RWPE2 (cell line): ENCODE results near the gene DLG4.

Experiments
- ATAC-seq: fragments of 200-7000 bp; cut with Tn5 transposase; 3 replicates; pipeline ENCODE4 v1.9.1; 2021; ENCODE audit warnings: low read depth
- DNase-seq: peaks from one replicate; pipeline ENCODE4 v3.0.0-alpha.2; 2020; ENCODE audit warnings: low spot score
- H3K27ac ChIP-seq: fragments of 450-650 bp; 2 replicates; pipeline ENCODE4 v1.5.1; 2017; ENCODE audit warnings: mild to moderate bottlenecking; ENCODE audit not compliant: poor library complexity, severe bottlenecking
- H3K27me3 ChIP-seq: fragments of 250-450 bp; sonication (Bioruptor Pico); 2 replicates; pipeline ENCODE4 v1.5.1; 2021; ENCODE audit warnings: mild to moderate bottlenecking, moderate library complexity; ENCODE audit not compliant: insufficient read depth, poor library complexity, severe bottlenecking
- H3K36me3 ChIP-seq: fragments of 250-450 bp; sonication (Bioruptor Pico); 2 replicates; pipeline ENCODE4 v1.5.1; 2020; ENCODE audit warnings: low read depth, mild to moderate bottlenecking, moderate library complexity
- H3K4me1 ChIP-seq: fragments of 250-450 bp; sonication (Bioruptor Pico); 2 replicates; pipeline ENCODE4 v1.5.1; 2021; ENCODE audit warnings: mild to moderate bottlenecking, moderate library complexity; ENCODE audit not compliant: insufficient read depth, poor library complexity, severe bottlenecking
- H3K4me3 ChIP-seq: fragments of 250-450 bp; sonication (Bioruptor Pico); 2 replicates; pipeline ENCODE4 v1.5.1; 2021; ENCODE audit warnings: mild to moderate bottlenecking, moderate library complexity; ENCODE audit not compliant: severe bottlenecking
- H3K9me3 ChIP-seq: fragments of 250-450 bp; sonication (Bioruptor Pico); 2 replicates; pipeline ENCODE4 v1.5.1; 2021; ENCODE audit warnings: mild to moderate bottlenecking, moderate library complexity; ENCODE audit not compliant: severe bottlenecking
- CTCF ChIP-seq: fragments of 450-650 bp; IDR thresholded peaks from one replicate; pipeline ENCODE4 v1.5.1; 2017; ENCODE audit warnings: mild to moderate bottlenecking, moderate library complexity; ENCODE audit not compliant: poor library complexity, severe bottlenecking

DLG4 gene

GRCh38 chr17:7156342-7156940 lies 63.2 kb downstream of the DLG4 start:
- no peaks in the 10 kb centered on the region for H3K27me3 ChIP-seq
- H3K27ac ChIP-seq = no peak overlapping the region
- DNase-seq (no peak), ATAC-seq (no peak)
- no peak overlapping the region for H3K4me3 ChIP-seq
- H3K36me3 ChIP-seq = no peaks in the 10 kb centered on the region
- no peak for TF ChIP-seq CTCF
- no peaks in the 10 kb centered on the region for H3K9me3 ChIP-seq
- H3K4me1 ChIP-seq = no peaks in the 10 kb centered on the region

- ATAC-seq (peak; percentile 64; the same call in 2 of the 3 replicates), DNase-seq (no peak)
Measured at GRCh38 chr17:7147772-7148171, 71.9 kb downstream of the DLG4 start.

GRCh38 chr17:7146115-7146514 lies 73.5 kb downstream of the DLG4 start:
- no peak overlapping the region for H3K4me3 ChIP-seq
- no peaks in the 10 kb centered on the region for H3K36me3 ChIP-seq
- H3K4me1 ChIP-seq = no peaks in the 10 kb centered on the region
- DNase-seq (no peak), ATAC-seq (no peak)
- no peaks in the 10 kb centered on the region for H3K9me3 ChIP-seq
- no peak for TF ChIP-seq CTCF
- H3K27me3 ChIP-seq = no peaks in the 10 kb centered on the region
- no peak overlapping the region for H3K27ac ChIP-seq

More at GRCh38 chr17:7147772-7148171, 71.9 kb downstream of the DLG4 start:
- TF ChIP-seq CTCF = peak; percentile 10
- Histone ChIP-seq H3K27me3 (no peaks in the 10 kb centered on the region), H3K27ac (no peak overlapping the region), H3K4me3 (no peak overlapping the region), H3K9me3 (no peaks in the 10 kb centered on the region), H3K4me1 (no peaks in the 10 kb centered on the region), H3K36me3 (no peaks in the 10 kb centered on the region)

- Histone ChIP-seq H3K27me3 (no peaks in the 10 kb centered on the region), H3K27ac (no peak overlapping the region), H3K36me3 (no peaks in the 10 kb centered on the region), H3K9me3 (no peaks in the 10 kb centered on the region), H3K4me1 (no peaks in the 10 kb centered on the region), H3K4me3 (no peak overlapping the region)
- no peak for ATAC-seq
- no peak for TF ChIP-seq CTCF
- no peak for DNase-seq
Measured at GRCh38 chr17:7144213-7144612, 75.4 kb downstream of the DLG4 start.

GRCh38 chr17:7141824-7142223 lies 77.8 kb downstream of the DLG4 start:
- no peak overlapping the region for H3K27ac ChIP-seq

More at GRCh38 chr17:7141824-7142223, 77.8 kb downstream of the DLG4 start:
- Histone ChIP-seq H3K9me3 (no peaks in the 10 kb centered on the region), H3K4me1 (no peaks in the 10 kb centered on the region), H3K27me3 (no peaks in the 10 kb centered on the region), H3K4me3 (no peak overlapping the region), H3K36me3 (no peaks in the 10 kb centered on the region)
- no peak for TF ChIP-seq CTCF
- no peak for DNase-seq
- ATAC-seq = peak; percentile 42; the same call in 2 of the 3 replicates
